ENCODE data around the gene EPHB1.

GRCh38 chr3:134857356-134857755 is 62.3 kb downstream of the EPHB1 start:
- TF ChIP-seq EP300 (conservative IDR thresholded peaks at IDR 0.05; ENCODE audit: poor library complexity, severe bottlenecking), result no peak
- no peak for TF ChIP-seq CTCF (IDR thresholded peaks at IDR 0.05; ENCODE audit: poor library complexity, severe bottlenecking)
- TF ChIP-seq, protein P1, sequence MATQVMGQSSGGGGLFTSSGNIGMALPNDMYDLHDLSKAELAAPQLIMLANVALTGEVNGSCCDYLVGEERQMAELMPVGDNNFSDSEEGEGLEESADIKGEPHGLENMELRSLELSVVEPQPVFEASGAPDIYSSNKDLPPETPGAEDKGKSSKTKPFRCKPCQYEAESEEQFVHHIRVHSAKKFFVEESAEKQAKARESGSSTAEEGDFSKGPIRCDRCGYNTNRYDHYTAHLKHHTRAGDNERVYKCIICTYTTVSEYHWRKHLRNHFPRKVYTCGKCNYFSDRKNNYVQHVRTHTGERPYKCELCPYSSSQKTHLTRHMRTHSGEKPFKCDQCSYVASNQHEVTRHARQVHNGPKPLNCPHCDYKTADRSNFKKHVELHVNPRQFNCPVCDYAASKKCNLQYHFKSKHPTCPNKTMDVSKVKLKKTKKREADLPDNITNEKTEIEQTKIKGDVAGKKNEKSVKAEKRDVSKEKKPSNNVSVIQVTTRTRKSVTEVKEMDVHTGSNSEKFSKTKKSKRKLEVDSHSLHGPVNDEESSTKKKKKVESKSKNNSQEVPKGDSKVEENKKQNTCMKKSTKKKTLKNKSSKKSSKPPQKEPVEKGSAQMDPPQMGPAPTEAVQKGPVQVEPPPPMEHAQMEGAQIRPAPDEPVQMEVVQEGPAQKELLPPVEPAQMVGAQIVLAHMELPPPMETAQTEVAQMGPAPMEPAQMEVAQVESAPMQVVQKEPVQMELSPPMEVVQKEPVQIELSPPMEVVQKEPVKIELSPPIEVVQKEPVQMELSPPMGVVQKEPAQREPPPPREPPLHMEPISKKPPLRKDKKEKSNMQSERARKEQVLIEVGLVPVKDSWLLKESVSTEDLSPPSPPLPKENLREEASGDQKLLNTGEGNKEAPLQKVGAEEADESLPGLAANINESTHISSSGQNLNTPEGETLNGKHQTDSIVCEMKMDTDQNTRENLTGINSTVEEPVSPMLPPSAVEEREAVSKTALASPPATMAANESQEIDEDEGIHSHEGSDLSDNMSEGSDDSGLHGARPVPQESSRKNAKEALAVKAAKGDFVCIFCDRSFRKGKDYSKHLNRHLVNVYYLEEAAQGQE (IDR thresholded peaks at IDR 0.05; ENCODE audit: borderline replicate concordance), result no peak
- no peak for TF ChIP-seq EZH2 (IDR thresholded peaks at IDR 0.05; ENCODE audit: borderline replicate concordance, insufficient read depth, low read length, poor library complexity, severe bottlenecking)
- no peak for TF ChIP-seq RAD21 (conservative IDR thresholded peaks at IDR 0.05)
- TF ChIP-seq POLR2AphosphoS5 (IDR thresholded peaks at IDR 0.05), result no peak
- no peak for TF ChIP-seq MXI1 (conservative IDR thresholded peaks at IDR 0.05; ENCODE audit: poor library complexity, severe bottlenecking)
